Stomach (tissue), 9 donors: ENCODE measurements around the gene ADGRD1. TPM values are rescaled to one million over a fixed set of nuclear protein-coding genes. Genes with fewer than 3 reads are reported as not detected.

Experiments
- DNase-seq, 2 donors: peaks; one replicate each; pipeline versions ENCODE4 v3.0.0 to v3.0.0-alpha.2; 2013 to 2019
- H3K27ac ChIP-seq, 5 donors: fragments of 200-600 bp in 4 of 5; sonication (generic) in 4 of 5; one replicate each; pipeline ENCODE4 v1.5.1; 2013 to 2019; ENCODE audit warnings: mild to moderate bottlenecking in 1 of 5, moderate library complexity in 1 of 5
- H3K27me3 ChIP-seq, 3 donors: fragments of 200-600 bp; sonication (generic); one replicate each; pipeline ENCODE4 v1.5.1; 2017 to 2019; ENCODE audit warnings: mixed run types in 1 of 3
- H3K36me3 ChIP-seq, 4 donors: fragments of 200-600 bp; sonication (generic); 1 replicate in 3 of 4; 2 replicates in 1 of 4; pipeline ENCODE4 v1.5.1; 2016 to 2019
- H3K4me1 ChIP-seq, 4 donors: fragments of 200-600 bp; sonication (generic); one replicate each; pipeline ENCODE4 v1.5.1; 2016 to 2019
- H3K4me3 ChIP-seq, 4 donors: fragments of 200-600 bp; sonication (generic) in 3 of 4; one replicate each; pipeline ENCODE4 v1.5.1; 2016 to 2019; ENCODE audit warnings: mild to moderate bottlenecking in 1 of 4
- H3K9me3 ChIP-seq, 4 donors: fragments of 200-600 bp; sonication (generic); one replicate each; pipeline ENCODE4 v1.5.1; 2016 to 2019
- EP300 ChIP-seq: sonication (generic); formaldehyde crosslinking; IDR thresholded peaks from one replicate; pipeline ENCODE4 v1.6.1; 2017; ENCODE audit warnings: antibody characterized with exemption
- POLR2A ChIP-seq, 4 donors: fragments of 450-650 bp; IDR thresholded peaks; one replicate each; pipeline ENCODE4 v1.6.1; 2016; ENCODE audit warnings: antibody characterized with exemption in 4 of 4, control low read depth in 2 of 4, mild to moderate bottlenecking in 1 of 4, moderate library complexity in 1 of 4
- POLR2AphosphoS5 ChIP-seq, 3 donors: sonication (generic); formaldehyde crosslinking; IDR thresholded peaks; one replicate each; pipeline ENCODE4 v1.6.1; 2016; ENCODE audit warnings: antibody characterized with exemption in 3 of 3
- WGBS, 5 donors: extraction: QIAGEN DNeasy Blood & Tissue Kit in 3 of 5; methylation state at CpG; one replicate each; pipeline versions ENCODE4 v1.1.5 to v1.1.7; 2013 to 2018; 5-methylcytosine and 5-hydroxymethylcytosine counted together
- intact Hi-C: fragments of 100-400 bp; cut with DNase I; formaldehyde crosslinking; loops from one replicate; pipeline ENCODE4 v1.15.1; 2023; ENCODE audit warnings: low total_unique reads
- polyA plus RNA-seq, 3 donors: library from polyadenylated mRNA; stranded (reverse); fragments of 200-250 nt; gene quantifications; one replicate each; pipeline ENCODE4 v1.2.3, GENCODE V29; 2013
- total RNA-seq, 5 donors: library from RNA; depleted of rRNA; stranded (reverse); fragments of >200 nt; gene quantifications; one replicate each; pipeline versions ENCODE4 v1.1.0 to v1.2.3, GENCODE V29; 2014 to 2016
- TF ChIP-seq, protein P1 (sequence below), 7 experiments: fragments of 450-650 bp in 4 of 7; fragments of 200-600 bp in 3 of 7; sonication (generic) in 3 of 7; IDR thresholded peaks; one replicate each; pipeline ENCODE4 v1.5.1; 2016 to 2019; ENCODE audit warnings: antibody characterized with exemption in 7 of 7, control low read depth in 2 of 7, mild to moderate bottlenecking in 1 of 7
- donor health status: healthy with polysubstance abuse.
- donor health status: Bipolar disorder and iron deficiency.
- donor health status: healthy.

ADGRD1 gene
- total and polyA plus RNA-seq, 8 donors: 3.7 to 43.8 (median 15.4) TPM

DNA sequence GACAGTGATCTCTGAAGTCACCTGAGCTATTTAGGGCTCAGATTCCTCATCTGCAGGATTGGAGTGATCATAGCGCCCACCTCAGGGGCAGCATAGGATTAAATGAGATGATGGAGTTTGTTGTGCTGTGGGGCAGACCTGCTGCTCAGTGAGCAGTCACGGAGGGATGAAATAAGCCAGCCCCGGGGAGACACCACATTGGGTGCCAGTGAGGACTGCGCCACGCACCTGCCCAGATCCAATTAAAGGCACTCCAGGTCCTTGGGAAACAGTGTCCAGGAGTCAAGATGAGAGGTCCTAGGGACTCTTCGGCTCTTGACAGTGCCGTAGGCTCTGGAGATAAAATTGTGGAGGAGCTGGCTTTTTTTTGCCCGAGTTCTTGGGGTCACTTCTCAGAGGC lies 166.2 kb downstream of the ADGRD1 start:
- WGBS, 5 donors: 90 to 99% (median 94%) methylated on average over 7 to 8 of the region's 8 CpGs
- DNase-seq: no peak
- intact Hi-C loops: no loop called here

DNA sequence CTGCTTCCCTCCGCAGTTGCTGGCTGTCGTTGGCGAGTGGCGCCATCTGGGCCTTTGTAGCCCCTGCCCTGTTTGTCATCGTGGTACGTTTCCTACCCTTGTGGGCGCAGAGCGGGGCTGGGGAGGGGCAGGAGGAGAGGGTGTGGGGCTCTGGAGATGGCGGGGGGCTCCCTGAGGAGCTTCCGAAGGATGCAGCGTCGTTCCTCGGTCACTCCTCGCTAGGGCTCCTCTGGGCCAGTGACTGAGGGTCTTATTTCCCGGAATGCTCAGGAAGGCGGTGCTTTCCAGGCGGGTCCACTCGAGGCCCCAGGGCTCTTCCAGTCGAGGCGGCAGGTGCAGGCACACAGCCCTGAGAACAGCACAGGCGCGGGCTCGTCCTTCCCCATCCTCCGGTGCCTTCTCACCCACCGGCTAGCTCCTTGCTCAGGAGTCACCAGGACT lies 167.1 kb downstream of the ADGRD1 start:
- peaks cover 0 to 6% (median 0%) of the 10 kb centered on the region in 4 donors for H3K4me1 ChIP-seq
- 75 to 87% (median 85%) methylated on average over 21 to 25 of the region's 25 CpGs for WGBS, 5 donors
- TF ChIP-seq POLR2A (IDR thresholded peaks at IDR 0.05): no peak
- no peak overlapping the region for H3K27ac ChIP-seq
- no peak overlapping the region for H3K4me3 ChIP-seq
- H3K27me3 ChIP-seq: no peaks in the 10 kb centered on the region
- DNase-seq: peak in 1 of 2 donors; percentile 22
- intact Hi-C loops: no loop called here
- H3K9me3 ChIP-seq: no peaks in the 10 kb centered on the region
- peaks cover 0 to 4% (median 2%) of the 10 kb centered on the region in 4 donors for H3K36me3 ChIP-seq

More for the DNA sequence above, 166.2 kb downstream of the ADGRD1 start:
- peaks cover 0 to 6% (median 0%) of the 10 kb centered on the region in 4 donors for H3K4me1 ChIP-seq
- H3K9me3 ChIP-seq: no peaks in the 10 kb centered on the region
- no peak overlapping the region for H3K4me3 ChIP-seq
- peaks cover 0 to 4% (median 2%) of the 10 kb centered on the region in 4 donors for H3K36me3 ChIP-seq
- TF ChIP-seq, protein P1, sequence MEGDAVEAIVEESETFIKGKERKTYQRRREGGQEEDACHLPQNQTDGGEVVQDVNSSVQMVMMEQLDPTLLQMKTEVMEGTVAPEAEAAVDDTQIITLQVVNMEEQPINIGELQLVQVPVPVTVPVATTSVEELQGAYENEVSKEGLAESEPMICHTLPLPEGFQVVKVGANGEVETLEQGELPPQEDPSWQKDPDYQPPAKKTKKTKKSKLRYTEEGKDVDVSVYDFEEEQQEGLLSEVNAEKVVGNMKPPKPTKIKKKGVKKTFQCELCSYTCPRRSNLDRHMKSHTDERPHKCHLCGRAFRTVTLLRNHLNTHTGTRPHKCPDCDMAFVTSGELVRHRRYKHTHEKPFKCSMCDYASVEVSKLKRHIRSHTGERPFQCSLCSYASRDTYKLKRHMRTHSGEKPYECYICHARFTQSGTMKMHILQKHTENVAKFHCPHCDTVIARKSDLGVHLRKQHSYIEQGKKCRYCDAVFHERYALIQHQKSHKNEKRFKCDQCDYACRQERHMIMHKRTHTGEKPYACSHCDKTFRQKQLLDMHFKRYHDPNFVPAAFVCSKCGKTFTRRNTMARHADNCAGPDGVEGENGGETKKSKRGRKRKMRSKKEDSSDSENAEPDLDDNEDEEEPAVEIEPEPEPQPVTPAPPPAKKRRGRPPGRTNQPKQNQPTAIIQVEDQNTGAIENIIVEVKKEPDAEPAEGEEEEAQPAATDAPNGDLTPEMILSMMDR (IDR thresholded peaks at IDR 0.05): no peak
- TF ChIP-seq POLR2AphosphoS5 (IDR thresholded peaks at IDR 0.05) (no peak), POLR2A (IDR thresholded peaks at IDR 0.05) (no peak), EP300 (no peak)
- no peak overlapping the region for H3K27ac ChIP-seq
- H3K27me3 ChIP-seq: peaks cover 0 to 2% (median 0%) of the 10 kb centered on the region in 3 donors

DNA sequence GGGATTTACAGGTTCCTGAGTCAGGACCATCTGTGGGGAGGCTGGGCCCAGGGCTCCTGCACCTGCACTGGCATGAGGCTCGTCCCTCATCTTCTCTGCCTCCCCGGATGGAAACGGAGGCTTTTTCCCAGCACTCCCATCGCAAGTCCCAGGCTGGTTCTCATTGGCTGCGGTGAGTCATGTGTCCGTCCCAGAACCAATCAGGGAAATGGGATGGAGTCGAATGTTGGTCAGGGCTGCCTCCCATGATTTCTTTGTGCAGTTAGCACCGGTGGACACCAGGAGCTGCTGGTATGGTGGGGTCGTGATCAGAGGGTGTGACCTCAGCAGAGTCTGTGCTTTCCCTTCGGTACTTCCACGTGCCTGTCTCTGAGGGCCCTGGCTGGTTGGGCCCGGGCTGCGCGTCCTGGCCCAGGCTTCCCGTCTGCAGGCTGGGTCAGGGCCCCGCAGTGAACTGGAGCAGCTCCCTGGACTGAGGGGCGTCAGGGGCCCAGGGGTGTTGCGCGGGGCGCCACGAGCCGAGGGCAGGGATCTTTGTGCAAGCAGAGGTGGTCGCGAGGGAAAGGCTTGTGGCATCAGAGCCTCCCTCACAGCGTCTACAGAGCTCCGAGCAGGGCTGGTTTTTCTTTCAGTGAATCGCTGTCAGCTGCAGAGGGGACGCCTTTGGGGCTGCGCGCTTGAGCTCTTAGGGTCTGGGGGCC lies 168.1 kb downstream of the ADGRD1 start:
- TF ChIP-seq POLR2A (IDR thresholded peaks at IDR 0.05) (no peak), POLR2AphosphoS5 (IDR thresholded peaks at IDR 0.05) (no peak), EP300 (no peak)
- TF ChIP-seq, protein P1 (IDR thresholded peaks at IDR 0.05): no peak
- peaks cover 0 to 4% (median 2%) of the 10 kb centered on the region in 4 donors for H3K36me3 ChIP-seq
- H3K4me3 ChIP-seq: no peak overlapping the region
- H3K27me3 ChIP-seq: no peaks in the 10 kb centered on the region
- H3K9me3 ChIP-seq: no peaks in the 10 kb centered on the region
- intact Hi-C loops: no loop called here
- H3K27ac ChIP-seq: no peak overlapping the region
- H3K4me1 ChIP-seq: no peaks in the 10 kb centered on the region
- DNase-seq: no peak
- WGBS, 5 donors: 82 to 91% (median 87%) methylated on average over 23 to 30 of the region's 30 CpGs

DNA sequence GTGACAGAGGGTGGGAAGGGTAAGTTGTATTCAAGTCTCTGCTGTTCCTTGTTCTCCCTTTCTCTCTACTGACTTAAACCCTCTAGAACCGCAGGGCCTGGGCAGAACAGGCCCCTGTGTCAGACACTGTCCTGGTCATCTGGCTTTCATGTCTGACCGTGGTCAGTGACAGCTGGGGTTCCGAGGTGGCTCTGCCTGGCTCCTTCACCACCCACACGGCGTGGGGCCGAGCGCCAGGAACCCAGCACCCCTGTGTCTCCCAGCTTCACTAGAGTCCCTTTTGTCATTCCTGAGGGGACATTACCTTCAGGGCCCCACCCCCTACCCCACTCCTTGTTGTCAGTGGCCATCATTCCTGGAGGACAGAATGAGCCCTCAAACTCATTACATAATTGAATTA lies 168.9 kb downstream of the ADGRD1 start:
- Histone ChIP-seq H3K4me1 (no peaks in the 10 kb centered on the region), H3K27ac (no peak overlapping the region), H3K4me3 (no peak overlapping the region), H3K9me3 (no peaks in the 10 kb centered on the region), H3K36me3 (peaks cover 0 to 4% (median 1%) of the 10 kb centered on the region in 4 donors), H3K27me3 (no peaks in the 10 kb centered on the region)
- WGBS, 5 donors: 87 to 93% (median 90%) methylated on average over 3 to 7 of the region's 7 CpGs
- intact Hi-C loops: no loop called here
- TF ChIP-seq EP300: no peak
- TF ChIP-seq POLR2A (IDR thresholded peaks at IDR 0.05): no peak
- TF ChIP-seq, protein P1 (IDR thresholded peaks at IDR 0.05): no peak
- TF ChIP-seq POLR2AphosphoS5 (IDR thresholded peaks at IDR 0.05): no peak
- no peak for DNase-seq

DNA sequence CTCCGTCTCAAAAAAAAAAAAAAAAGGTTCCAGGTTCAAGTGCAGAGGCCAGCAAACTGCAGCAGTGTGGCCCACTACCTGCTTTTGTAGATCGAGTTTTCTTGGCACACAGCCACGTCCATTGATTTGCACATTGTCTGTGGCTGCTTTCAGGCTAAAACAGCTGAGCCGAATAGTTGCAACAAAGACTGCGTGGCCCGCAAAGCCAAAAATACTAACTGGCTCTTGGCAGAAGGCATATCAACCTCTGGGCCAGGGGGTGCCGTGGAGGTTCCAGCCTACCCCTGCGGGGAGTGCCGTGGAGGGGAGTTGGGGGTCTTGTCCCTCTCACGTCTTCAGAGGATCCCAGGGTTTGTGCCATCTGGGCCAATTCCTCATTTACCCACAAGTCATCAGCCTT lies 170.1 kb downstream of the ADGRD1 start:
- Histone ChIP-seq H3K4me1 (no peaks in the 10 kb centered on the region), H3K27me3 (no peaks in the 10 kb centered on the region), H3K36me3 (peaks cover 0 to 4% (median 0%) of the 10 kb centered on the region in 4 donors), H3K4me3 (no peak overlapping the region), H3K9me3 (no peaks in the 10 kb centered on the region), H3K27ac (no peak overlapping the region)
- intact Hi-C loops: no loop called here
- no peak for TF ChIP-seq POLR2A (IDR thresholded peaks at IDR 0.05)
- TF ChIP-seq, protein P1 (IDR thresholded peaks at IDR 0.05): no peak
- WGBS, 5 donors: 84 to 91% (median 89%) methylated on average over 8 to 10 of the region's 10 CpGs
- DNase-seq: no peak
